HG03097 (cell line): Measurements from ENCODE around the gene TRPM2.

Experiments
- ATAC-seq: cut with Tn5 transposase; IDR thresholded peaks from one replicate; pipeline ENCODE4 v1.9.1; 2021; ENCODE audit not compliant: unreplicated experiment, low FRiP score

The TRPM2 gene

DNA sequence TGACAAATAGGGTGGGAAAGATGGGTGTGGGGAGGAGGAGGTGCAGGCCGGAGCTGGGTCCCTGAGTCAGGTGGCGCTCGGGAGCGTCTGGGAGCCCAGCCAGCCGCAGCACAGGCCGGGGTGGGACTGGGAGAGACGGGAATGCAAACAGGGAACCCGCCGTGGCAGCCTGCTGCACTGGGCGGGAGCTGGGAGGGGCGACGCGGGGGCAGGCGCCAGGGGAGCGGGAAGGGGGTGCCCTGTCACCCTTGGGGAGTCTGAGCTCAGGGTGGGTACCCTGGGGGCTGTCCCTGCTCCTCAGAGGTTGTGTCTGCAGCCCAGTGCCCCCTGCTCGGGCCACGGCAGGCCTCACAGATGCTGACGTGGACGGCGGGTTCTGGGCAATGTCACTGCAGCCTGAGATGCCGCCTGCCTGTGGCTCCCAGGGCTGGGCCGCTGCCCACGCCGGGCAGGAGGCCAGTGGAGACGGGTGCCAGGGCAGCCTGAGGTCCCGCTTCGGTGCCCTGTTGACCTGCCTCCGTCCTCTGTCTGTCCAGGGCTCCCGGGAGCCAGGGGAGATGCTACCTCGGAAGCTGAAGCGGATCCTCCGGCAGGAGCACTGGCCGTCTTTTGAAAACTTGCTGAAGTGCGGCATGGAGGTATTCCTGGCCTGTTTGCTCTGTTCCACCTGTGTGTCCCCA is 85.2 kb downstream of the TRPM2 start:
- no peak for ATAC-seq

DNA sequence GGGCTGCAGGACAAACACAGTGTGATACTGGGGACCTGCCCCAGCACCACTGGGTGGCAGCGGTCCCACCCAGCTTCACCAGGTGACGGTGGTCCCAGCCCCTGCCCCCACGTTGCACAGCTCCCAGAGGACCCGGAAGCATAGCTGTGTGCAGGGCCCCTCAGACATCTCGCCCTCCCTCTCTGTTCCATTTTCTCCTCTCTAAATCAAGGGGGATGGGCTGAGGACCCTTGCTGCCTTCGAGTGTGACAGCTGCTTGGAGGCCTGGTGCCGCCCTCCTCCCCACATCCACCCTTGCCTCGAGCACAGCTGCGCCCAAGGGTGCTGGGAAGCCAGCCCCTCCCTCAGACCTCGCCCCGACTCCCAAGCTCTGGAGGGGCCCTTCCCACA is 85.8 kb downstream of the TRPM2 start:
- no peak for ATAC-seq

DNA sequence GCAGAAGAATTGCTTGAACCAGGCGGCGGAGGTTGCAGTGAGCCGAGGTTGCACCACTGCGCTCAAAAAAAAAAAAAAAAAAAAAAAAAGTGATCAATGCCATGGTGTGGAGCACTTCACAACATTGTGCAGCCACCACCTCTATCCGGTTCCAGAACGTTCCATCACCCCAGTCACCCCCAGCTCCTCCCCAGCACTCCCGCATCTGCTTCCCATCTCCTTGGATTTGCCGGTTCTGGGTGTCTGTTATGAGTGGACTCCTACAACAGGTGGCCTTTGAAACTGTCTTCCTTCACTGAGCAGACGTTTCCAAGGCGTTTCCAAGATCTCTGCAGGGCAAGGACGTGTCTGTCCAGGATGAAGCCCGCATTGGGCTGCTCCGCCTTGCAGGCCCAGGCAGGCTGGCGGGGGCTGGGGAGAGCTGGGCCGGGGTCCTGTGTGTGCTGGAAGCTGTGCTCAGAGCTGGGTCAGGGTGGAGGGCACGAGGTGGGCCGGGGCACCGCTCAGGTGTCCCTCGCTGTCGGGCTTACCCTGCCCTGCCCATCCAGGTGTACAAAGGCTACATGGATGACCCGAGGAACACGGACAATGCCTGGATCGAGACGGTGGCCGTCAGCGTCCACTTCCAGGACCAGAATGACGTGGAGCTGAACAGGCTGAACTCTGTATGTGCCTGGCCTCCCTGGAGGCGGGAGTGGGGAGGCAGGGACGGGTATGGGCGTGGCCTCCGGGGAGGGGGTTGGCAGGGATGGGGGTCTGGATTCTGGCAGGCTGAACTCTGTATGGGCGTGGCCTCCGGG is 87.0 kb downstream of the TRPM2 start:
- ATAC-seq = no peak

DNA sequence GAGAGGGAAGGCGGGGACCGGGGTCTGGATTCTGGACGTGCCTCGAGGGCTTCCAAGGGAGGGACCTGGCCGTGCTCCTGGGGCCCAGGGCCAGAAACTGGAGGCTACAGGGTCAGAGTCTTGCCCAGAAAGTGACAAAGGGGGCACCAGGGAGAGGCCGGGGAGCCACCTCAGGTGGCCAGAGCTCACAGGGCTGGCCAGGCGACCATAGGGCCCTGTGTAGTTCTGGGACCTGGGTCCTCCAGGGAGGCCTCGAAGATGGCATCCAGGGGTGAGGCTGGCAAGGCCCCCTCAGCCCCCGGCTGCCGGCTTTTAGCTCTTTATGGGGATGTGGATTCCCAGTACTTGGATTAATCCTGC is 87.6 kb downstream of the TRPM2 start:
- no peak for ATAC-seq

DNA sequence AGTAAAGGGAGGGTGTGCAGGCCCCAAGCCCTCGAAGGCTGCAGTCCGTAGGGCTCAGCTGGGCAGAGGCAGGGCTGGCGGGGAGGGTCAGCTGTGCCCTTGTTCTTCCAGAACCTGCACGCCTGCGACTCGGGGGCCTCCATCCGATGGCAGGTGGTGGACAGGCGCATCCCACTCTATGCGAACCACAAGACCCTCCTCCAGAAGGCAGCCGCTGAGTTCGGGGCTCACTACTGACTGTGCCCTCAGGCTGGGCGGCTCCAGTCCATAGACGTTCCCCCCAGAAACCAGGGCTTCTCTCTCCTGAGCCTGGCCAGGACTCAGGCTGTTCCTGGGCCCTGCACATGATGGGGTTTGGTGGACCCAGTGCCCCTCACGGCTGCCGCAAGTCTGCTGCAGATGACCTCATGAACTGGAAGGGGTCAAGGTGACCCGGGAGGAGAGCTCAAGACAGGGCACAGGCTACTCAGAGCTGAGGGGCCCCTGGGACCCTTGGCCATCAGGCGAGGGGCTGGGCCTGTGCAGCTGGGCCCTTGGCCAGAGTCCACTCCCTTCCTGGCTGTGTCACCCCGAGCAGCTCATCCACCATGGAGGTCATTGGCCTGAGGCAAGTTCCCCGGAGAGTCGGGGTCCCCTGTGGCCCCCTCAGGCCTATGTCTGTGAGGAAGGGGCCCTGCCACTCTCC is 88.3 kb downstream of the TRPM2 start:
- no peak for ATAC-seq

DNA sequence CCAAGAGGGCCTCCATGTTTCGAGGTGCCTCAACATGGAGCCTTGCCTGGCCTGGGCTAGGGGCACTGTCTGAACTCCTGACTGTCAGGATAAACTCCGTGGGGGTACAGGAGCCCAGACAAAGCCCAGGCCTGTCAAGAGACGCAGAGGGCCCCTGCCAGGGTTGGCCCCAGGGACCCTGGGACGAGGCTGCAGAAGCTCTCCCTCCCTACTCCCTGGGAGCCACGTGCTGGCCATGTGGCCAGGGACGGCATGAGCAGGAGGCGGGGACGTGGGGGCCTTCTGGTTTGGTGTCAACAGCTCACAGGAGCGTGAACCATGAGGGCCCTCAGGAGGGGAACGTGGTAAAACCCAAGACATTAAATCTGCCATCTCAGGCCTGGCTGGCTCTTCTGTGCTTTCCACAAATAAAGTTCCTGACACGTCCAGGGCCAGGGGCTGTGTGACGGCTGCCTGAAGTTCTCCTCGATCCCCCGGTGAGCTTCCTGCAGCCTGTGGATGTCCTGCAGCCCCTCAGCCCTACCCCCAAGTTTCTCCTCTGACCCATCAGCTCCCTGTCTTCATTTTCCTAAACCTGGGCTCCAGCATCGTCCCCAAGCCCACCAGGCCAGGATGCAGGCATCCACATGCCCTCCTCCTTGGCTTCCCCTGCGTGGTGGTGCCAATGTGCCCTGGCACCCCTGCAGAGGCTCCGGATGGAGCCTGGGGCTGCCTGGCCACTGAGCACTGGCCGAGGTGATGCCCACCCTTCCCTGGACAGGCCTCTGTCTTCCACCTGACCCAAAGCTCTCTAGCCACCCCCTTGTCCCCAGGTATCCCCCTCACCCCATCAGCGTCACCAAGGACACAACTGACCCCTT is 89.1 kb downstream of the TRPM2 start:
- ATAC-seq = no peak

DNA sequence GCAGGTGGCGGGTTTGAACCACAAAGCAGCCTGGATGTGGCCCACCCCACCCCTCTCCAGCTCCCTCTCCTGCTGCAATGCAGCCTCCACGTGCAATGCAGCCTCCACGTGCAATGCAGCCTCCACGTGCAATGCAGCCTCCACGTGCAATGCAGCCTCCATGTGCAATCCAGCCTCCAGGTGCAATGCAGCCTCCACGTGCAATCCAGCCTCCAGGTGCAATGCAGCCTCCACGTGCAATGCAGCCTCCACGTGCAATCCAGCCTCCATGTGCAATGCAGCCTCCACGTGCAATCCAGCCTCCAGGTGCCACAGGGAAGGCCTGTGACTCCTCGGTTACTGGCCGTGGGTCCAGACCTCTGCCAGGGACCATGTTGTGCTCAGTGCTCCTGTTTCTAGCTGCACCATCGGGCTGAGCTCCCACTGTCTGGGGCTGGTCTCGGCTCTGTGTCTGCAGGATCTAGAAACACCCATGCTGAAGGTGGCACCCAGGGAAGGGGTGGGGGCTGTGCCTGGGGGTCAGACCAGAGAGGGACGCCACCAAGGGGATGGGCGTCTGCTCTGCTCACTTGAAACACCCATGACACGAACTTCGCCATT is 90.0 kb downstream of the TRPM2 start:
- no peak for ATAC-seq

DNA sequence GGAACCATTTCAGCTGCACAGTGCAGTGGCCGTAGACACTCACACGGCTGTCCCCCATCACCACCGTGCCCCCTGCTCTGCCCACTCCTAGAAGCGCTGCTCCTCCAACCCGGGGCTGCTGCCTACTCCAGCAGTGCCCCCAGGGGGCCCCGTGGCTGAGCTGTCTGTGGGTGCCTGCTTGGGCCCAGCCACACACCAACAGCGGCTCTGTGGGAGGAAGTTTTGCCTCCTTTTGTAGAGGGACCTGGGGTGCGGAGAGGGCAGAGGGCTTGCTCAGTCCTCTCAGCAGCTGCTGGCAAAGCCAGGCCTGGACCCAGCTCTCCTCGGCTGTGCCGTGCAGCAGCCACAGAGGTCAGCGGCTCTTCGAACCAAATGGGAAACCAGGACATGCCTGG is 90.5 kb downstream of the TRPM2 start:
- no peak for ATAC-seq

DNA sequence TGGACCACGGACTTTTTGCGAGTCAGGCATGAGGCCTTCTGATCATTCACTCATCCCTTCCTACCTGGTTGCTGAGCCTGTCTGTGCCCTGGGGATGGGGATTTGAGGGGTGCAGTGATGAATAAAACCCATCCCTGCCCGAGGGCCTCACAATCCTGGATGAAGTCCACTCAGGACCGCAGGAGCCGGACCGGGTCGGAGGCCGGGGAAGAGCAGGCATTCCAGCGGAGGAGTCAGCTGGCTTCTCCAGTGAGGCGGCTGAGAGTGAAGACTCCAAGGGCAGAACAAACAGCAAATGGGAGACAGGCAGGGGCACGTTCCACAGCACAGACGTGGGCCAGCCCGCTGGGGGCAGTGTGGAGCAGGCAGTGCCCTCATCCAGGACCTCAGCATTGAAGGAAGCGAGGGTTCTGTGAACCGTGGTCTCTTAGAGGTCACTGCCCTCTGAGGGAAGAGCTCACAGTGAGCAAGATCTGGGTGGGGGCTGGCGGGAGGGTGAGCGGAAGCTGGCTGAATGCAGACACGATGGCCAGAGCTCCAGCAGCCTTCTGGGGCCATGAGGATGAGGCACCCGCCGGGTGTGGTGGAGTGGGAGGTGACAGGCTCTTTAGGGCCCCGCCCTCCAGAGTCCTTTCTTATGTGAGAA is 91.0 kb downstream of the TRPM2 start:
- ATAC-seq = no peak

DNA sequence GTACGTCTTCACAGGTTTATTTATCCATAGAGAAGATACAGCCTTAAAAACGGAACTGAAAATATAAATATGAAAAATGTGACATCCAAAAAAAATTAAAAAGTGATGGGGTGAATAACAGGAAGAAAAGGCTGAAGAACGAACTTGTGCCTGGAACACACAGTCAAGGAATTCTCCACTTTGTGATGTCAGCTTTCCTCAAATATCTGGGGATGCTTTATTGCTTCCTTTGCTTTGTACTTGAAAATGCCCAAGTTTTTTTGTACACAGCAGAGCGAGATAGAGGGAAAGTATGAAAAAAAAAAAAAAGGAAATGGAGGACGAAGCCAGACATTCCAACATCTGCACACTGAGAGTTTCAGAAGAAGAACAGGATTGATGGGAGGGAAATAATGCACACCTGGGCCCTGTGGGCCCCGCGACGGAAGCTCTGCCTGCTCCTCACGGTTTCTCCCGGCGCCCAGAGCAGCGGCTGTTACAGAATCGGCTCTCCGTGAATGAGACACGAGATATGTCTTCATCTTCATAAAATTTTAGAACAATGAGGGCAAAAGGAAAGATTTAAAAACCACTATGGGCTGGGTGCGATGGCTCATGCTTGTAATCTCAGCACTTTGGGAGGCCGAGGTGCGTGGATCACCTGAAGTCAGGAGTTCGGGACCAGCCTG is 91.9 kb downstream of the TRPM2 start:
- no peak for ATAC-seq

DNA sequence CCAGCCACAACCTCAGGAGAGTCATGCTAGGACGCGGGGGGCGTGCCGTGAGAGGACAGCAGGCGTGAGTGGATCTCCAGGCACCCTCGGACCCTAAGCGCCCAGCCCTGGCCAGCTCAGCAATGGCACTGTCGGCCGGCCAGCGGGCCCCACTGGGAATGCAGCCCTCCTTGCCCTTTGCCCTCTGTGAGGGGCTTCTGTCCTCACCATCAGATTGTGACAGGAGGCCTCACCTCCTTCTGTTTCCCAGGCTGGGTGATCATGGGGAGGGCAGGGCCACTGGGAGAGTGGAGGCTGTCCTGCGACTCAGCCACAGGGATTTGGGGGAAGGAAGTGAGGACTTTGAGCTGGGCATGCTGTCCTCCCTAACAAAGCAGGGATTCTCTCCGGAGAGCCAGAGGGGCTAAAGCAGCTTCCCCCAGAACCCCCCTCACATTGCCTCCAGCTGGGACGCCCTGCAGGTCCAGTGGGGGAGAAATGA is 95.3 kb downstream of the TRPM2 start:
- no peak for ATAC-seq

DNA sequence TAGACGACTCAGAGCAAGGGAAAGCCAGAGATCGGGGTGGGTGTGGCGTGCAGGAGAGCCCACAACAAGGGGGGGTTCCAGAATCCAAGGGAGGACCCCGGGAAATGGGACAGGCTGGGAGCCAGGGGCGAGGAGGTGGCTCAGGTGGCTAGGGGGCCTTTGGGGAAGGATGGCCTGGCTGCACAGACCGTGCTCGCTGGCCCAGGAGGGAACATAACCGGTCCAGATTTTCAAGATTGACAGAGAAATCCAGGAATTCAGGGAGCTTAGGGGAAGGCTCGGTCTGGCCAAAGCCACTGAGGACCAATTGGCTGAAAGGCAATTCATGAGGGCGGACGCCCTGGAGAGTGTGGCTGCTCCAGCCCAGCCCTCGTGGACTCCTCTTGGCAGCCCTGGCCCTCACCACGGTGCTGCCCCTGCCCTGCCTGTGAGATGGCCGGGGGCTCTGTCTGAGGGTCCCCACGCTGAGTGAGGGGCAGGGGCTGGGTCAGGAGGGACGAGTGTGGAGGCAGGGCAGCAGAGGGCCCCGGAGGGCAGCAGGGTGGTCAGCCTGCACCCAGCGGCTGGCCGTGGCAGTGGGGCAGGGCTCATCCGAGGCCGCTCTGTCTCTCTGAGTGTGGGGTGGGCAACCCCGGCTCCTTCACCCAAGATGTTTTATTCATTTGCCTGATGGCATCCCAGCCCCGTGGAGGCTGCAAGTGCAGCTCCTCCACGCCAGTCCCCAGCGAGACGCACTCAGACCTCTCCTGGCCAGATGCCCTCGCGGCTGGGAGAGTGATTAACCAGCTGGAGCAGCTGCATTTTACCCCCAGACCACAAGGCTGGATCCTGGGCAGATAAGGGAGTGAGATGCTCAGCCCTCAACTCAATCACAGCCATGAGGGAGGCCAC is 96.3 kb downstream of the TRPM2 start:
- ATAC-seq = no peak

DNA sequence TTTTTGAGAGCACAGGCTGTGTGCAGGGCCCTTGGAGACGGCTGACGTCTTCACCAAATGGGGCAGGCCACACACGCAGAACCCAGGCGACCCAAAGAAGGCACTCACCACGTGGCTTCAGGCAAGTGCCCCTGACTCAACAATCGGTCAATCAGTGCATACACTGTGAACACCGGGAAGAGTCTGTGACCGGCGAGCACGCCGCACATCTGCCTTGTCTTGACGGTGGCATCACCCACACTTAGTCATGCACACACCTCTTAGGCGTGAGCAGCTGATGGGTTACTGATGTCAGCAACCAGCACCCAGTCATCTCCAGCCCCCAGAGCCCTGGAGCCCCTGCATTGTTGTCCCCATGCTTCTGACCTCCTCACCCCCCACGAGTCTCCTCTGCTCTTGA is 97.0 kb downstream of the TRPM2 start:
- no peak for ATAC-seq

DNA sequence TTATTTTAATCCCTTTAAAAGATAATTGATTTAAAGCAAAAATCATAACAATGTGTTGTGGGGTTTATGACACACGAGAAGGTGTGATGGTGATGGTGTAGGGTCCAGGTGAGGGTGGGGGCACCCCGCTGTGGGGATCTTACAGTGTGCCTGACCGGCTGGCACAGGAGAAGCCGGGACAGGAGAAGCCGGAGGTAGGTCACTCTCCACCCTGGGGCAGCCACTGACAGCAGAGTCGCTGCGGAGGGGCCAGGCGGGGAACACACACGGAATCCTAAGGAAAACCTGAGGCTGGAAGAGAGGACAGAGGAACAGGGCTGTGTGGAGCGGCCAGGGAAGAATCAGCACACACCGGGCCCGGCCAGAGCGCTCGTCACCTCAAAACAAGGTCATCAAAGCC is 97.6 kb downstream of the TRPM2 start:
- no peak for ATAC-seq

DNA sequence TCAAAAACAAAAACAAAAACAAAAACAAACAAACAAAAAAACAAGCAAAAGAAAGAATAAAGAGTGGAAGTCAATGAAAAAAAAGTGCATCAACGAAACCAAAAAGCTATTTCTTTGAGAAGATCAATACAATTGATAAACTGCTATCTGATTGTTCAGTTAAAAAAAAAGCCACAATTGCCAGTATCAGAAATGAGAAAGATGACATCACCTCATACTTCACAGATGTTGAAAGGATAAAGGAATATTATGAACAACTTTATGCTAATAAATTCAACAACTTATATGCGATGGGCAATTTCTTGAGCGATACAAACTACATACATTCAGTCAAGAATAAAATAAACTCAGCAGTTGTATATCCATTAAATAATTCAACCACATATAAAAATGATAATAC is 99.7 kb downstream of the TRPM2 start:
- ATAC-seq = no peak

DNA sequence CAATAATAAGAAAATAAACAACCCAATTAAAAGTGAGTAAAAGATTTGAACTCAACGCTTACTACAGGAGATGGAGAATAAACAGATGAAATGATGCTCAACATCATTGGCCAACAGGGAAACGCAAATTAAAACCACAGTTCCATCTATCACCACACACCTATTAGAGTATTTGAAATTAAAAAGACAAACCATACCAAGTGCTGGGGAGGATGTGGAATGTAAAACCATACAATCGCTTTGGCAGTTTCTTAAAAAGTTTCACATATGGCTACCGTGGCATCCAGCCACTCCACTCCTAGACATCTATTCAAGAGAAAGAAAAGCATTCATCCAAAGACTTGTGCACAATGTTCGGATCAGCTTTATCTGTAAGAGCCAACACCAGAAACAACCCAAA is 100.6 kb downstream of the TRPM2 start:
- ATAC-seq = no peak

DNA sequence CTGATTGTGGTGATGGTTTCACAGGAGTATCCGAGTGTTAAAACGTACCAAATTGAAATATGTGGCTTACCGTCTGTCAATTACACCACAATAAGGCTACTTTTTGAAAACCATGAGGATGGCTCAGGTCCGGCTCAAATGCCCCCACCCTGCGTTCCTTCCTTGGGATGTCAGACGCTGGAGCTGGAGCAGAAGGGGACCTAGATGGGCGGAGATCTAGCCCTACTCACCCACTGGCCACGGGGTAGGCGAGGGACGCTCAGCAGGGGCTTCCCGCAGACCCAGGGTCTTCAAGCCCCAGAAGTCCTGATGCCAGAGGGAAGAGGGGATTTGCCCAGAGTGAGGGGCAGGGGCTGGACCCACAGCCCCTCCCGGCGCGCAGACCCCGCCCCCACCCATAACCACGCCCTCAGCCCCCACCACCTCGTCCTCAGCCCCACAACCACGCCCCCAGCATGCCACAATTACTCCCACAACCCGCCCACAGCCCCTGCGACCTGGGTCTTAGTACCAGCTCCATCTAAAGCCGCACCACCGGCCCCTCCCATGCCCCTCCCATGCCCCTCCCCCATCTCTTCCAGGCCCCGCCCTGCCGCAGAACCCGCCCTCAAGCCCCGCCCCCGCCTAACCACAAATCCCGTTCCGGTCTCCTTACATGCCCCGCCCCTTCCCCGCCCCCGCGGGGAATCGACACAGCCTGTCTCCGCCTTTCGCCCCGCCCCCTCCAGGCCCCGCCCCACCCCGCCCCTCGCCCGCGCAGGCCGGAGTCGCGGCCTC is 101.5 kb downstream of the TRPM2 start, which contains the start of gene LRRC3:
Gene LRRC3 (plus strand): TSS at position 764 of the 777 bp plus-strand sequence. CDS start 1,135 bp downstream, outside the sequence.
- no peak for ATAC-seq
